Rectal smooth muscle tissue (tissue), 1 donor: ENCODE data around the gene SLC4A4.

ENCODE experiments used
- H3K27ac ChIP-seq: one replicate; pipeline ENCODE4 v1.7.0; 2013; ENCODE audit warnings: low read depth, low read length, inconsistent platforms
- H3K27me3 ChIP-seq: one replicate; pipeline ENCODE4 v1.7.0; 2013; ENCODE audit warnings: low read length; ENCODE audit not compliant: control insufficient read depth, insufficient read depth
- H3K36me3 ChIP-seq: one replicate; pipeline ENCODE4 v1.7.0; 2013; ENCODE audit warnings: low read length; ENCODE audit not compliant: control insufficient read depth, insufficient read depth
- H3K4me1 ChIP-seq: one replicate; pipeline ENCODE4 v1.7.0; 2013; ENCODE audit warnings: low read length; ENCODE audit not compliant: control insufficient read depth, insufficient read depth
- H3K4me3 ChIP-seq: one replicate; pipeline ENCODE4 v1.7.0; 2013; ENCODE audit warnings: low read length
- H3K9ac ChIP-seq: one replicate; pipeline ENCODE4 v1.7.0; 2013; ENCODE audit warnings: low read length

Gene SLC4A4

GRCh38 chr4:71607109-71607508 is 268.3 kb downstream of the SLC4A4 start:
- H3K4me1 ChIP-seq: no peaks in the 10 kb centered on the region
- H3K27ac ChIP-seq: no peak overlapping the region
- no peak overlapping the region for H3K9ac ChIP-seq
- no peaks in the 10 kb centered on the region for H3K36me3 ChIP-seq
- no peak overlapping the region for H3K4me3 ChIP-seq
- H3K27me3 ChIP-seq: no peaks in the 10 kb centered on the region

- H3K4me1 ChIP-seq: no peaks in the 10 kb centered on the region
Observed at GRCh38 chr4:71607780-71608677, 269.2 kb downstream of the SLC4A4 start.

DNA sequence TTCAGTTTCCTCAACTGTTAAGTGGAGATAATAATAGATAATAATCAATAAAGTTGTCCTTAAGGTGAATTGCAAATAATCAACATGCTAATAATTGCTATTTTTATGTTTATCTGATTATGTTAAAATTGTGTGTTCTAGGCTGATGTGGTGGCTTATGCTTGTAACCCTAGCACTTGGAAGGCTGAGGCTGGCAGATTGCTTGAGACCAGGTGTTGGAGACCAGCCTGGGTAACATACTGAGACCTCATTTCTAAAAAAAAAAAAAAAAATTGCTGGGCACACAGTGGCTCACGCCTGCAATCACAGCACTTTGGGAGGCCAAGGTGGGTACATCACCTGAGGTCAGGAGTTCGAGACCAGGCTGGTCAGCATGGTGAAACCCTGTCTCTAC is 269.9 kb downstream of the SLC4A4 start:
- Histone ChIP-seq H3K27ac (no peak overlapping the region), H3K4me3 (no peak overlapping the region), H3K36me3 (no peaks in the 10 kb centered on the region), H3K27me3 (no peaks in the 10 kb centered on the region), H3K9ac (no peak overlapping the region), H3K4me1 (no peaks in the 10 kb centered on the region)

More at GRCh38 chr4:71607780-71608677, 269.2 kb downstream of the SLC4A4 start:
- no peak overlapping the region for H3K4me3 ChIP-seq
- H3K27me3 ChIP-seq: no peaks in the 10 kb centered on the region
- no peaks in the 10 kb centered on the region for H3K36me3 ChIP-seq
- no peak overlapping the region for H3K27ac ChIP-seq
- H3K9ac ChIP-seq: no peak overlapping the region

GRCh38 chr4:71609167-71609566 is 270.3 kb downstream of the SLC4A4 start:
- Histone ChIP-seq H3K4me1 (no peaks in the 10 kb centered on the region), H3K27me3 (no peaks in the 10 kb centered on the region), H3K4me3 (no peak overlapping the region), H3K9ac (no peak overlapping the region), H3K27ac (no peak overlapping the region), H3K36me3 (no peaks in the 10 kb centered on the region)

GRCh38 chr4:71609651-71610050 is 270.8 kb downstream of the SLC4A4 start:
- H3K4me1 ChIP-seq: no peaks in the 10 kb centered on the region
- no peak overlapping the region for H3K27ac ChIP-seq
- H3K9ac ChIP-seq: no peak overlapping the region
- no peak overlapping the region for H3K4me3 ChIP-seq
- no peaks in the 10 kb centered on the region for H3K27me3 ChIP-seq
- H3K36me3 ChIP-seq: no peaks in the 10 kb centered on the region

- Histone ChIP-seq H3K36me3 (no peaks in the 10 kb centered on the region), H3K27me3 (no peaks in the 10 kb centered on the region), H3K27ac (no peak overlapping the region), H3K4me3 (no peak overlapping the region), H3K9ac (no peak overlapping the region), H3K4me1 (no peaks in the 10 kb centered on the region)
Observed at GRCh38 chr4:71614621-71615020, 275.8 kb downstream of the SLC4A4 start.

GRCh38 chr4:71616168-71616811 is 277.5 kb downstream of the SLC4A4 start:
- no peaks in the 10 kb centered on the region for H3K27me3 ChIP-seq
- H3K36me3 ChIP-seq: no peaks in the 10 kb centered on the region
- H3K4me3 ChIP-seq: no peak overlapping the region
- H3K4me1 ChIP-seq: no peaks in the 10 kb centered on the region
- H3K27ac ChIP-seq: no peak overlapping the region
- H3K9ac ChIP-seq: no peak overlapping the region
